GM21390 (cell line): Measurements from ENCODE around the gene LRRC56.

ENCODE experiments used
- ATAC-seq: cut with Tn5 transposase; IDR thresholded peaks from one replicate; pipeline ENCODE4 v1.9.1; 2021; ENCODE audit not compliant: unreplicated experiment

Gene LRRC56

DNA sequence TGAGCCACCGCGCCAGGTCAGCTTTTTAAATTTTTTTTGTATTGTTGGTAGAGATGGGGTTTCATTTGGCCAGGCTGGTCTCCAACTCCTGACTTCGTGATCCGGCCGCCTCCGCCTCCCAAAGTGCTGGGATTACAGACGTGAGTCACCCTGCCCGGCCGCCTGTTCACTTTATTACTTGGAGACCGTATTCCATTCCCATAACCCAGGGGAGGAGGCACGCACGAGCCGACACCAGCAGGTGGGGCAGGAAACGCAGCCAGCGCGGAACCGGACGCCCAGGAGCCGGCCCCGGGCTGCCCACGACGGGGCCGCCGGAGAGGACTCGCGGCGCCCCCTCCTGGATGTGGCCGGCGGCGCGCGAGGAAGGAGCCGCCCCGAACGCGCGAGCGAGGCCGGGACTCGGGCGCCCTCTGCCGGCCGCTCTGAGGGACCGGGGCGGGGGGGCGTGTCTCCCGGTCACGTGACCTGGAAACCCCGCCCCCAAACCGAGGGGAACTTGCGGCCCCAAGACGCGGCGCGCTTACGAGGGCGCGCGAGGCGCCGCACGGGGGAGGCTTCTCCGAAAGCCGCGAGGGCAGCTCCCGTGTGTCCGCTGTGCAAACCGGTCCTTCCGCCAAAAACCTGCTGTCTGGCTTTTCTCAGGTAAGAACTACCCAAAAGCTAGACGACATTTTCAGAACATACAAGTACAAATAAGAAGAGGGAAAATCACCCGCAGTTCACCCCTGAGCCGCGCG, 18.7 kb upstream of the LRRC56 start:
- peak; percentile 74 for ATAC-seq

- no peak for ATAC-seq
These were observed 16.7 kb upstream of the LRRC56 start for GRCh38 chr11:520428-521176.

DNA sequence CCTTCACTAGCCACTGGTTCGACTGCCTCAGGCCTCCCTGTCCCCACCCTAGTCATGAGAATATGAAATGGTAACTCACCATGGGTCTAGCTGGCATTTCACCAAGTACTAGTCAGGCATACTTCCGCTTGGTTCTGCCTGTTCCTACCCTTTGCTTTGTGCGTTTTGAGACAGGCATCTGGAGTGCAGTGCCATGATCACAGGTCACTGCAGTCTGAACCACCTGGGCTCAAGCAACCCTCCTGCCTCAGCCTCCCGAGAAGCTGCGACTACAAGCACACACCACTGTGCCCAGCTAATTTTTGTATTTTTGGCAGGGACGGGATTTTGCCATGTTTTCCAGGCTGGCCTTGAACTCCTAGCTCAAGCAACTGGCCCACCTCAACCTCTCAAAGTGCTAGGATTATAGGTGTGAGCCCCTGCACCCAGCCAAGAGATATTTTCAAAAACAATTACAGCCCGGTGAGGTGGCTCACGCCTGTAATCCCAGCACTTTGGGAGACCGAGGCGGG, 16.1 kb upstream of the LRRC56 start:
- ATAC-seq, result no peak

DNA sequence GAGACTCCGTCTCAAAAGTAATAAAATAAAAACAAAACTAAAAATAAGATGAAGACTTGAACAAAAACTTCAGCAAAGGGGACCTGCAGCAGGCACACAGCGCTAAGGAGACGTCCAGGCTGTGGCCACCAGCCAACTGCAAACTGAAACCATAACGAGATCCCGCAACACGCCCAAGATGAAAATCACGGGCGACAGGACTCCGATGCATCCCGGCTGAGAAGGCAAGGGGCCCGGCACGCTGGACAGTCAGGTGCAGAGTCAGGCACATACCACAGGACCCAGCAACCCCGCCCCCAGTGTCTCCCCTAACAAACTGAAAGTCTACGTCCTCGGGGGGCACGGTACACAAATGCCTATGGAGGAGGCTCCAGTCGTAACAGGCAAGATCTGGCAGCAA, 11.1 kb upstream of the LRRC56 start:
- ATAC-seq, result no peak

- no peak for ATAC-seq
These were observed 9.0 kb upstream of the LRRC56 start for GRCh38 chr11:528166-528814.

- ATAC-seq, result no peak
These were observed 8.3 kb upstream of the LRRC56 start for GRCh38 chr11:528815-529727.

- no peak for ATAC-seq
These were observed 7.5 kb upstream of the LRRC56 start for GRCh38 chr11:529728-530411.

- ATAC-seq, result no peak
These were observed 6.1 kb upstream of the LRRC56 start for GRCh38 chr11:530960-531831.

DNA sequence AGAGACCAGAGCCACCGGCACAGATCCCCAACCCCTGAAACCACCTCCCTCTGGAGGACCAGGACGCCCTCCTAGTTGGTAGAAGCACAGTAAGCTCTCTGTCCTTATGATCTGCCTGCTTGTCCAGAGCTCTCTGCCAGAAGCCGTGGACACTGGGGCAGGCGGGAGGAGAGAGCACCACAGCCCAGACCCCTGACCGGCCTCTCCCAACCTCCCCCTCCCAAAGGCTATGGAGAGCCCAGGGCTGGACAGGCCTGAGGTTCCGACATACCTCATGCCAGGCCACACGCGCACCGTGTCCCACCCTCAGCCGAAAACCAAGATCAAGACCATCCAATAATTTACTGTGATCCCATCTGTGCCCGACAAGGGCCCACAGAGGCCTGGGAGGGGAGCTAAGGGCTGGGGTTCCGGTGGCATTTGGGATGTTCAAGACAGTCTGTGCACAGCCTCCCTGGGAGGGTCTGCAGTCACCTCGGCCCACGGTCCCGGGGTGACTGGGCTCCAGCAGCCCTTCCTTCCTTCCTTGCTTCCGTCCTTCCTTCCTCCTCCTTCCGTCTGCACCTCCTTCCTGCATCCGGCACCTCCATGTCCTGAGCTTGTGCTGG, 5.3 kb upstream of the LRRC56 start:
- no peak for ATAC-seq

DNA sequence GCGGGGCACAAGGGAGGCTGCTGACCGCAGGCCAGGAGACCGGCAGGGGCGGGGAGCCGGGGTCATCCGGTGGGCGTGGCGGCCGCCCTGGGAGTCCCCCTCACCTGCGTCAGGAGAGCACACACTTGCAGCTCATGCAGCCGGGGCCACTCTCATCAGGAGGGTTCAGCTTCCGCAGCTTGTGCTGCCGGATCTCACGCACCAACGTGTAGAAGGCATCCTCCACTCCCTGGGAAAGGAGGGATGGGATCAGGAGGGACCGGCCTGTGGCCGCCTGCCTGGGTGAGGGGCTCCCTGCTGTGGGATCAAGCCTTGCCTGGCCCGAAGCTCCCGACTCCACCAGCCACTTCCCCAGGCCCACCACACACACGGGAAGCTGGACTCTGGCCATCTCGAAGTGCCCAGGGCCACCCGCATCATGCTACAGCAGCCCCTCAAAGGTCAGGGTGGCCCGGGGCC, 4.8 kb upstream of the LRRC56 start:
- ATAC-seq, result no peak

DNA sequence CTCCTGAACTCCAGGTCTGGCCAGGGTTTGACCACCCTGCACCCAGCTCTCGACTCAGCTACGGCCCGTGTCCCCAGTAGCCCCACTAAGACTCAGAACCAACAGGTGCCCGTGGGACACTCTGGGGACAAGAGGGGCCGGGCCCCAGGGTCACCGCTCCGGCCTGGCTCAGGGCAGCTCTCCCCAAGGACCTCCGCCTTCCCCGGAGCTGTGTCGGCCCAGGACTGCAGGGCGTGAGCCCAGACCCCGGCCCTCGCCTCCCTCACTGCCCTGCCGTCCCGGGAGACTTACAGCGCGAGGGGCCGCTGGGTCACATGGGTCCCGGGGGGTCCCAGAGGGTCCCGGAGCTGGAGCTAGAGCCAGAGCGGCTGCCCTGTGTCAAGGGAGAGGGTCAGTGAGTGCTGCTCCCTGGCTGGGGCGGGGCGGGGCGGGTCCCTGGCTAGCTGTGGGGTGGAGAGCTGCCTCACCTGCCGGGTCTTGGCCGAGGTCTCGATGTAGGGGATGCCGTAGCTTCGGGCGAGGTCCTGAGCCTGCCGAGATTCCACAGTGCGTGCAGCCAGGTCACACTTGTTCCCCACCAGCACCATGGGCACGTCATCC, 4.2 kb upstream of the LRRC56 start:
- no peak for ATAC-seq

DNA sequence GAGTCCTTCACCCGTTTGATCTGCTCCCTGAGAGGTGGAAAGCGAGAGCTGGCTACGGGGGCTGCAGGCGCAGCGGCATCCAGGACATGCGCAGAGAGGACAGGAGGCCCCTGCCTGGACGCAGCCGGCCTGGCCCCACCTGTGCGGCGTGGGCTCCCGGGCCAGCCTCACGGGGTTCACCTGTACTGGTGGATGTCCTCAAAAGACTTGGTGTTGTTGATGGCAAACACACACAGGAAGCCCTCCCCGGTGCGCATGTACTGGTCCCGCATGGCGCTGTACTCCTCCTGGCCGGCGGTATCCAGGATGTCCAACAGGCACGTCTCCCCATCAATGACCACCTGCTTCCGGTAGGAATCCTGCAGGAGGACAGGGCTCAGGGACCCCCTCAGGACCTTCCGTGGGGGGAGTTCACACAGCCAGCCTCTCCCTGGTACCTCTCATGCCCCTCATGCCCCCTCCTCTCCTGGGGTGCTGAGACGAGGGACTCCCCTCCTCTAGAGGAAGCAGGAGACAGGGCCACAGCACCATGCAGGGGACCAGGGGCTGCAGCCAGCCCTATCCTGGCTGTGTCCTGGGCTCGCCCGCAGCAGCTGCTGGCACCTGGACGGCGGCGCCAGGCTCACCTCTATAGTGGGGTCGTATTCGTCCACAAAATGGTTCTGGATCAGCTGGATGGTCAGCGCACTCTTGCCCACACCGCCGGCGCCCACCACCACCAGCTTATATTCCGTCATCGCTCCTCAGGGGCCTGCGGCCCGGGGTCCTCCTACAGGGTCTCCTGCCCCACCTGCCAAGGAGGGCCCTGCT, 3.5 kb upstream of the LRRC56 start:
- ATAC-seq, result no peak

DNA sequence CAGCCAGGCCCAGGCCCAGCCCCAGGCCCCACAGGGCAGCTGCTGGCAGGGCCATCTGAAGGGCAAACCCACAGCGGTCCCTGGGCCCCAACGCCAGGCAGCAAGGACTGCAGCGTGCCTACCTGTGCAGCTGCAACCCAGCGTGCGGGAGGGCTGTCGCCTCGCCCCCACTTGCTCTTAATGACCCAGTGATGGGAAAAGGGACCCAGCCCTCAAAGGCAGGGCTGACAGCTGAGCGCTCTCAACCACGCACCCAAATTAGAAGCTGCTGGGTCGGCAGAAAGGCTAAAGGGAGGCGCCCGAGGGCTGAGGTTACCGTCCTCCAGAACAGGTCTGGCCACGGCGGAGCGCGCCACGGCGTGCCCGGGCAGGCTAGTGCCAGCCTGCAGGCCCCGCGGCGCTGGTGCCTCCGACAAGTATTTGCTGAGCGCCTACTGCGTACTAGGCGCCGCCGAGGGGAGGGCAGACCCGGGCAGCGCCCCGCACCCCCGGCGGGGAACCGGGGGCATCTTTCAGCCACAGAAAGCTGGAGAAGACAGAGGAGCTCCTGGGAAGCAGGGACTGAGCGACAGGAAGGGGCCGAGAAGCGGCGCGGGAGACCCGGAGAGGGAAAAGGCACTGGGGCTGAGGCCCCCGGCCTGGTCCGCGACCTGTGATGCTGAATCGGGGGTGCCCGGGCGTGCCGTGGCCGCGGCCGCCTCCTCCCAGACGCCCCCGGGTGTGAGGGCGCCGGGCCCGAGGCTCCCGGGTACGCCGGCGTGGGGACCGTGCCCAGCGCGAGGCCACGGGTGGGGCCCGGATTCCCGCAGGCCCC, 2.7 kb upstream of the LRRC56 start:
- no peak for ATAC-seq

GRCh38 chr11:535210-535518, 2.2 kb upstream of the LRRC56 start:
- peak; percentile 12 for ATAC-seq

DNA sequence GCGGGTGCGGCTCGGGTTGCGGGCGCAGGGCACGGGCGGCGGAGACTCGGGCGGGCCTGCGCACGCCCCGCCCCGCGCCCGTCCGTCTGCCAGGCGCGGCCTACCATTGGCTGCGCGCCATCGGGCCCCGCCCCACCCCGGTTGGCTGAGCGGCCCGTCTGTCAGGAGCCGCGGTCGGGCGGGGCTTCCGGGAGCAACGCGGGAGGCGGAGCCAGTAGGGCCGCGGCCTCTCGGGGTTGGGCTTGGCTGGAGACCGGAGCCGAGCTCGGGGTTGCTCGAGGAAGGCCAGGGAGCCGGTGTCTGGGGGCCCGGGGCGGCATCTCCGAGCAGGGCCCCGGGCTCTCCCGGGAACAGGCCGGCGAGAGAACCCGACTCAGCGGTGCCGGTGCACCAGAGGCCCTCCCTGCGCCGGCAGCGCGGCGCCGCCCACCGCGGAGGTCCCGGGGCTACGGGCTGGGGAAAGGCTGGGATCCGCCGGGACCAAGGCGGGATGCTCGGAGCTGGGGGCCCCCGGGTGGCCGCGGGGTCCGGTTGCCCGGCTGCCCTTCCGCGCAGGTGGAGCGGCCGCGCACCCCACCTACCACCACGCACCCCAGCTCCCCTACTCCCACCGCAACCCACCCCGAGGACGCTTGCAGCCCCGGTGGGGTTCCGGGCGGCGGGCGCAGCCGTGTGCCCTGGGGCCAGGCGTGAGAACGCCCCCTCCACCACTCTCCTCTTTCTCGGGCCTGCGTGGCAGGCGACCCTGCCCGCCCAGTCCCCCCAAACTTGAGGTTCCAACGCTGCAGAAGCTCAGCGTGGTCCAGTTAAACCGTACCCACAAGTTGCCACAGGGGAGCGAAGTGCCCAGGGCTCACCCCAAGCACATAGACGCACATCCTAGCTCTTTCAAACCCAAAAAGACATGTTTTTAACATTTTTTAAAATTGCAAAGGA, 1.5 kb upstream of the LRRC56 start, which contains the start of gene HRAS:
TSS of gene HRAS (minus strand) at position 58 of the 936 bp plus-strand sequence.
- ATAC-seq, result peak; percentile 63
